ENCODE results near the gene PSD. TPM values are rescaled to one million over a fixed set of nuclear protein-coding genes. Genes with fewer than 3 reads are reported as not detected.

The PSD gene
- total and polyA plus RNA-seq, 2 donors (not counting 3 experiments of a cell fraction or from before 2014, with no cell fraction given): 0.10 to 0.40 TPM

DNA sequence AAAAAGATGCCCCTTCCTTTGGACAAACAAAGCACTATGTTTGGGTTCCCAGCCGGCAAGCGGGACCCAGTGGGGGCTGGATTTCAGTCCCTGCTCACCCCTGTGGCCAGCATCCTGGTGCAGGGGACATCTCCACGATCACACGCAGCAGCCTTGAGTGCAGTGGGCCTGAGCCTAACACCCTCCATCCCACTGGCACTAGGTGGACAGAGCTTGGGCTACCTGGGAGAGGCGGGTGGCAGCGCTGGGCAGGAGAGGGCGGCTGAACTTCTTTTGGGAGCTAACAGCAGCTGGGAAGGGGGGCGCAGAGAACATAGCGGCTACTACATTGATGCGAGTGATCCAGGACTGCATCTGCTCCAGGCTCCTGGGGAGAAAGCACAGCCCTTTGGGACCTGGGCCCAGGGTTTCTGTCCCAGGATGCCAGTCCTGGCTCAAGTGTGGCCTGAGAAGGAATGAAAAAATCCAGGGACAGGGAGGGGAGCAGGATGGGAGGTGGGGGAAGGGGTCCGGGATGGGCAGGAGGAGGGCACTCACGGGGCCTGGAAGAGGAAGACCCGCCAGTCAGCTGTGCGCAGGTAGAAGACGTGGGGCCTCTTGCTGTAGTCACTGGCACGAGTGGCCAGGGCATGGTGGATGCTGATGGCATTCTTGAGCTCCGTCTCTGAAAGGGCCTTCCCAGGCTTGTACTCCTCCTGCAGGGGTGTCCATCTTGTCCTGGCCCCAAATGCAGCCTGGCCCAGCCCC, 14.1 kb downstream of the PSD start:
- no peaks in the 10 kb centered on the region for H3K9me3 ChIP-seq (replicated peaks; ENCODE audit: control insufficient read depth, insufficient read depth, low read length)
- H3K4me3 ChIP-seq (replicated peaks in 1 of 3; ENCODE audit: insufficient read depth in 1 of 3, low read depth in 1 of 3, low read length in 3 of 3): no peak overlapping the region
- no peaks in the 10 kb centered on the region for H4K20me1 ChIP-seq (replicated peaks; ENCODE audit: control insufficient read depth, extremely low read depth, insufficient read depth, low read length)
- dilution Hi-C loops (cut with MboI; ENCODE audit: extremely low pct_ligation_motif_present, low sequenced_read_pairs) (no loop called here), intact Hi-C loops (cut with micrococcal nuclease) (no loop called here)
- ChIA-PET CTCF (interaction anchor here (0.6 to 5.8 kb wide), 19 partner anchors 10 to 260 kb away, joined by 3 to 54 read pairs (median 5); partner anchors contain the start of genes CUEDC2, ELOVL3, FBXL15 and NFKB2), POLR2A (interaction anchor here (0.7 kb wide), 1 partner anchor 169 kb away, joined by 4 read pairs; no protein-coding TSS in a partner anchor)
- H3K9me1 ChIP-seq (replicated peaks; ENCODE audit: control insufficient read depth, extremely low read depth, insufficient read depth, low read length): no peaks in the 10 kb centered on the region
- BruUV-seq (replicated peaks): no TSS peak
- peaks cover 0 to 20% of the 10 kb centered on the region in 2 experiments for H3K36me3 ChIP-seq (ENCODE audit: control insufficient read depth in 2 of 2, extremely low read depth in 1 of 2, insufficient read depth in 2 of 2, low read length in 2 of 2)
- TF ChIP-seq, protein P1, sequence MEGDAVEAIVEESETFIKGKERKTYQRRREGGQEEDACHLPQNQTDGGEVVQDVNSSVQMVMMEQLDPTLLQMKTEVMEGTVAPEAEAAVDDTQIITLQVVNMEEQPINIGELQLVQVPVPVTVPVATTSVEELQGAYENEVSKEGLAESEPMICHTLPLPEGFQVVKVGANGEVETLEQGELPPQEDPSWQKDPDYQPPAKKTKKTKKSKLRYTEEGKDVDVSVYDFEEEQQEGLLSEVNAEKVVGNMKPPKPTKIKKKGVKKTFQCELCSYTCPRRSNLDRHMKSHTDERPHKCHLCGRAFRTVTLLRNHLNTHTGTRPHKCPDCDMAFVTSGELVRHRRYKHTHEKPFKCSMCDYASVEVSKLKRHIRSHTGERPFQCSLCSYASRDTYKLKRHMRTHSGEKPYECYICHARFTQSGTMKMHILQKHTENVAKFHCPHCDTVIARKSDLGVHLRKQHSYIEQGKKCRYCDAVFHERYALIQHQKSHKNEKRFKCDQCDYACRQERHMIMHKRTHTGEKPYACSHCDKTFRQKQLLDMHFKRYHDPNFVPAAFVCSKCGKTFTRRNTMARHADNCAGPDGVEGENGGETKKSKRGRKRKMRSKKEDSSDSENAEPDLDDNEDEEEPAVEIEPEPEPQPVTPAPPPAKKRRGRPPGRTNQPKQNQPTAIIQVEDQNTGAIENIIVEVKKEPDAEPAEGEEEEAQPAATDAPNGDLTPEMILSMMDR (IDR thresholded peaks at IDR 0.05; ENCODE audit: extremely low read depth in 1 of 2, insufficient read depth in 1 of 2, low read depth in 1 of 2, low read length in 2 of 2): no peak
- no peak for TF ChIP-seq POLR2AphosphoS5 (IDR thresholded peaks at IDR 0.05; ENCODE audit: insufficient read depth, low read depth, low read length)
- no peak for TF ChIP-seq POLR2A (IDR thresholded peaks at IDR 0.05; ENCODE audit: low read depth, low read length)
- TF ChIP-seq EZH2 (IDR thresholded peaks at IDR 0.05; ENCODE audit: borderline replicate concordance, low read depth, low read length, severe bottlenecking): no peak
- TF ChIP-seq MYC (IDR thresholded peaks at IDR 0.05; ENCODE audit: low read depth, low read length): no peak
- TF ChIP-seq JUN (IDR thresholded peaks at IDR 0.05; ENCODE audit: borderline replicate concordance, insufficient read depth, insufficient read length, low read depth): no peak
- TF ChIP-seq GATA2 (IDR thresholded peaks at IDR 0.05; ENCODE audit: insufficient read depth, insufficient read length, low read depth, low read length): no peak
- TF ChIP-seq, protein P2, sequence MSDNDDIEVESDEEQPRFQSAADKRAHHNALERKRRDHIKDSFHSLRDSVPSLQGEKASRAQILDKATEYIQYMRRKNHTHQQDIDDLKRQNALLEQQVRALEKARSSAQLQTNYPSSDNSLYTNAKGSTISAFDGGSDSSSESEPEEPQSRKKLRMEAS (IDR thresholded peaks at IDR 0.05; ENCODE audit: insufficient read depth, insufficient read length): no peak
- no peak for TF ChIP-seq FOS (IDR thresholded peaks at IDR 0.05; ENCODE audit: borderline replicate concordance, insufficient read depth, low read length)
- DNase-seq (ENCODE audit: low read depth, low spot score) (no peak), FAIRE-seq (no peak)
- H3K4me1 ChIP-seq (ENCODE audit: control insufficient read depth, extremely low read depth, insufficient read depth, low read length): peaks cover 3% of the 10 kb centered on the region
- H3K27ac ChIP-seq (ENCODE audit: insufficient read depth, low read depth, low read length): no peak overlapping the region
- no peak overlapping the region for H2AFZ ChIP-seq (ENCODE audit: low read depth, low read length)
- no peak overlapping the region for H3K4me2 ChIP-seq (ENCODE audit: insufficient read depth, low read length)
- H3K9ac ChIP-seq (replicated peaks; ENCODE audit: extremely low read depth, insufficient read depth, low read length): no peak overlapping the region
- H3K79me2 ChIP-seq (ENCODE audit: control insufficient read depth, insufficient read depth, low read length): no peaks in the 10 kb centered on the region
- H3K27me3 ChIP-seq (ENCODE audit: control insufficient read depth in 2 of 2, insufficient read depth in 2 of 2, low read length in 2 of 2): peaks cover 16% of the 10 kb centered on the region in 2 experiments
